Measurements from ENCODE around the gene ASCL5. TPM values are rescaled to one million over a fixed set of nuclear protein-coding genes. Genes with fewer than 3 reads are reported as not detected.

The ASCL5 gene
- total and polyA plus RNA-seq, 9 of the 15 experiments (the other 6 are each of a cell fraction or from before 2014, with no cell fraction given): 0.09 TPM; not detected in 8

- ATAC-seq (no peak), DNase-seq (ENCODE audit: extremely low read depth in 1 of 4, low spot score in 3 of 4) (no peak), FAIRE-seq (no peak)
- H3K27ac ChIP-seq (ENCODE audit: extremely low read depth, low read depth, low read length): no peak overlapping the region
- no peaks in the 10 kb centered on the region for H3K9me3 ChIP-seq (replicated peaks; ENCODE audit: control insufficient read depth, insufficient read depth, low read depth, low read length)
- no peak overlapping the region for H3K9ac ChIP-seq (ENCODE audit: insufficient read depth in 1 of 2, low read depth in 2 of 2, low read length in 2 of 2)
- H3K79me2 ChIP-seq (ENCODE audit: control insufficient read depth, insufficient read depth, low read length): no peaks in the 10 kb centered on the region
- H3K36me3 ChIP-seq (ENCODE audit: control insufficient read depth, insufficient read depth, low read length): no peaks in the 10 kb centered on the region
- H3K27me3 ChIP-seq (ENCODE audit: control insufficient read depth in 2 of 2, insufficient read depth in 2 of 2, low read length in 2 of 2): peaks cover 75 to 84% of the 10 kb centered on the region in 2 experiments
- ChIA-PET POLR2A (interaction anchor here (0.7 to 0.8 kb wide), 2 partner anchors 117 to 261 kb away, joined by 3 to 4 read pairs; no protein-coding TSS in a partner anchor), CTCF (ENCODE audit: low intra/inter-chr PET ratio) (no interaction called here)
- no peak for TF ChIP-seq EP400 (IDR thresholded peaks at IDR 0.05)
- no peak overlapping the region for H2AFZ ChIP-seq (ENCODE audit: low read depth, low read length)
- no peak overlapping the region for H3K4me2 ChIP-seq (ENCODE audit: insufficient read depth, low read length)
- peaks cover 28% of the 10 kb centered on the region for H4K20me1 ChIP-seq (replicated peaks; ENCODE audit: control insufficient read depth, insufficient read depth, low read length)
- no TSS peak for BruUV-seq (replicated peaks)
- peaks cover 4% of the 10 kb centered on the region for H3K9me1 ChIP-seq (ENCODE audit: control insufficient read depth, insufficient read depth, low read length)
- no peak overlapping the region for H3K4me3 ChIP-seq
- in situ Hi-C loops (cut with MboI) (no loop called here), intact Hi-C loops (cut with micrococcal nuclease) (no loop called here)
- no peaks in the 10 kb centered on the region for H3K4me1 ChIP-seq (replicated peaks in 1 of 2; ENCODE audit: control insufficient read depth in 2 of 2, insufficient read depth in 2 of 2, low read length in 2 of 2)
- WGBS (ENCODE audit: insufficient coverage, low coverage, missing lambda C conversion rate): 0% methylated on average over 4 of the region's 4 CpGs
Observed at GRCh38 chr1:201068976-201069375, 58.0 kb downstream of the ASCL5 start.

DNA sequence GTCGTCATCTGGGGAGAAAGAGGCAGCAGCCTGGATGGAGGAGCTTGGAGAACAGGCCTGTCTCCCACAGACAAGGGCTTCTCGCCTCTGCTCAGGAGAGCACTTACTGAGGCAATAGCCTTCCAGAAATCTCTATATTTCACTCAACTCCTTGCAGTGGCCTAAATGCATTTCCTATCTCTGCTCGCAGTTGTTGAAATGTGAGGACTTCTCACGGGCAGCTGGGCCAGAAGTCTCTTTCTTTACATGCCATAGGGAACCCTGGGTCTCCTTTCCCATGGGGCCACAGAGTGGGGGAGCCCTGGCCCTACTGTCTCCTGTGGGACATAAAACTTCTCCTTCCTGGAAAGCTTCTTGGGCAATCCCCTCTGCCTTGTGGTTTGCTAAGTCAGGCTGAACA, 60.0 kb downstream of the ASCL5 start:
- Histone ChIP-seq H3K4me3 (no peak overlapping the region), H3K9me1 (ENCODE audit: control insufficient read depth, insufficient read depth, low read length) (peaks cover 4% of the 10 kb centered on the region), H3K27me3 (ENCODE audit: control insufficient read depth in 2 of 2, insufficient read depth in 2 of 2, low read length in 2 of 2) (peaks cover 64 to 80% of the 10 kb centered on the region in 2 experiments), H3K4me1 (replicated peaks in 1 of 2; ENCODE audit: control insufficient read depth in 2 of 2, insufficient read depth in 2 of 2, low read length in 2 of 2) (no peaks in the 10 kb centered on the region), H3K4me2 (ENCODE audit: insufficient read depth, low read length) (no peak overlapping the region), H3K27ac (ENCODE audit: extremely low read depth, low read depth, low read length) (no peak overlapping the region), H3K79me2 (ENCODE audit: control insufficient read depth, insufficient read depth, low read length) (no peaks in the 10 kb centered on the region), H2AFZ (ENCODE audit: low read depth, low read length) (no peak overlapping the region), H4K20me1 (replicated peaks; ENCODE audit: control insufficient read depth, insufficient read depth, low read length) (peaks cover 30% of the 10 kb centered on the region), H3K9ac (ENCODE audit: insufficient read depth in 1 of 2, low read depth in 2 of 2, low read length in 2 of 2) (no peak overlapping the region), H3K9me3 (replicated peaks; ENCODE audit: control insufficient read depth, insufficient read depth, low read depth, low read length) (no peaks in the 10 kb centered on the region), H3K36me3 (ENCODE audit: control insufficient read depth, insufficient read depth, low read length) (no peaks in the 10 kb centered on the region)
- POLR2A ChIA-PET: interaction anchor here (0.8 kb wide), 1 partner anchor 87 kb away, joined by 4 read pairs; no protein-coding TSS in a partner anchor
- WGBS (ENCODE audit: insufficient coverage, low coverage, missing lambda C conversion rate): 0% methylated on average over 4 of the region's 4 CpGs
- intact Hi-C loops (cut with micrococcal nuclease): no loop called here
- no TSS peak for BruUV-seq (replicated peaks)
- no peak; the same call in 1 of the 3 replicates for ATAC-seq
- CTCF ChIA-PET (ENCODE audit: low intra/inter-chr PET ratio): no interaction called here
- in situ Hi-C loops (cut with MboI): no loop called here
- FAIRE-seq: no peak
- no peak for DNase-seq (ENCODE audit: extremely low read depth in 1 of 4, low spot score in 3 of 4)
- no peak for TF ChIP-seq ZNF41 (CRISPR knock-in tag; conservative IDR thresholded peaks at IDR 0.05)
- TF ChIP-seq, protein P1, sequence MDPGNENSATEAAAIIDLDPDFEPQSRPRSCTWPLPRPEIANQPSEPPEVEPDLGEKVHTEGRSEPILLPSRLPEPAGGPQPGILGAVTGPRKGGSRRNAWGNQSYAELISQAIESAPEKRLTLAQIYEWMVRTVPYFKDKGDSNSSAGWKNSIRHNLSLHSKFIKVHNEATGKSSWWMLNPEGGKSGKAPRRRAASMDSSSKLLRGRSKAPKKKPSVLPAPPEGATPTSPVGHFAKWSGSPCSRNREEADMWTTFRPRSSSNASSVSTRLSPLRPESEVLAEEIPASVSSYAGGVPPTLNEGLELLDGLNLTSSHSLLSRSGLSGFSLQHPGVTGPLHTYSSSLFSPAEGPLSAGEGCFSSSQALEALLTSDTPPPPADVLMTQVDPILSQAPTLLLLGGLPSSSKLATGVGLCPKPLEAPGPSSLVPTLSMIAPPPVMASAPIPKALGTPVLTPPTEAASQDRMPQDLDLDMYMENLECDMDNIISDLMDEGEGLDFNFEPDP (CRISPR knock-in tag; IDR thresholded peaks at IDR 0.05): no peak
- no peak for TF ChIP-seq GABPB1 (CRISPR knock-in tag; IDR thresholded peaks at IDR 0.05)
- TF ChIP-seq ZC3H8 (IDR thresholded peaks at IDR 0.05): no peak
- no peak for TF ChIP-seq THAP7 (CRISPR knock-in tag; IDR thresholded peaks at IDR 0.05)
- TF ChIP-seq MTA2 (IDR thresholded peaks at IDR 0.05; ENCODE audit: low read depth): no peak
- TF ChIP-seq NEUROD1 (IDR thresholded peaks at IDR 0.05; ENCODE audit: borderline replicate concordance, low read depth, low read length, partially characterized antibody): no peak
- no peak for TF ChIP-seq PHF8 (IDR thresholded peaks at IDR 0.05; ENCODE audit: borderline replicate concordance, low read length)
- no peak for TF ChIP-seq SMAD3 (CRISPR knock-in tag; conservative IDR thresholded peaks at IDR 0.05)
- TF ChIP-seq NBN (IDR thresholded peaks at IDR 0.05; ENCODE audit: low read depth): no peak
- no peak for TF ChIP-seq GMEB1 (CRISPR knock-in tag; IDR thresholded peaks at IDR 0.05)

Measured in K562 (cell line).